Activated CD8-positive, alpha-beta T cell treated with anti-CD3 and anti-CD28 coated beads for 36 hours (primary cell): ENCODE data around the gene EMC9. TPM values are rescaled to one million over a fixed set of nuclear protein-coding genes. Genes with fewer than 3 reads are reported as not detected.

Experiments used
- ATAC-seq: fragments of 200-7000 bp; cut with Tn5 transposase; one replicate; pipeline ENCODE4 v1.10.0; 2021; ENCODE audit warnings: mild to moderate bottlenecking, moderate library complexity
- CTCF ChIA-PET: fragments of 350-600 bp; sonication (Branson Sonifier 250); formaldehyde crosslinking; loops from one replicate; lab custom pipeline; 2021; ENCODE audit warnings: antibody characterized with exemption; lab: Charles Lee
- POLR2A ChIA-PET: fragments of 350-600 bp; sonication (Branson Sonifier 250); formaldehyde crosslinking; loops from one replicate; lab custom pipeline; 2021; ENCODE audit warnings: antibody characterized with exemption; lab: Charles Lee
- DNase-seq: peaks from one replicate; pipeline ENCODE4 v3.0.0-alpha.2; 2020
- H3K27ac Mint-ChIP-seq: one replicate; pipeline ENCODE4 v1.8.0; 2021; ENCODE audit warnings: mild to moderate bottlenecking, mixed read lengths
- H3K27me3 Mint-ChIP-seq: one replicate; pipeline ENCODE4 v1.8.0; 2021; ENCODE audit warnings: mixed read lengths
- H3K36me3 Mint-ChIP-seq: one replicate; pipeline ENCODE4 v1.8.0; 2021; ENCODE audit warnings: low read depth, mixed read lengths
- H3K4me1 Mint-ChIP-seq: one replicate; pipeline ENCODE4 v1.8.0; 2021; ENCODE audit warnings: low read depth, mixed read lengths
- H3K4me3 Mint-ChIP-seq: one replicate; pipeline ENCODE4 v1.8.0; 2021; ENCODE audit warnings: mild to moderate bottlenecking, moderate library complexity, mixed read lengths
- H3K9me3 Mint-ChIP-seq: one replicate; pipeline ENCODE4 v1.8.0; 2021; ENCODE audit warnings: mixed read lengths
- CTCF ChIP-seq: fragments of 200-600 bp; IDR thresholded peaks from one replicate; pipeline ENCODE4 v1.8.0; 2022; ENCODE audit warnings: antibody characterized with exemption, mild to moderate bottlenecking
- intact Hi-C: fragments of 100-400 bp; cut with micrococcal nuclease; formaldehyde crosslinking; loops from one replicate; pipeline ENCODE4 v1.10.0; 2022
- total RNA-seq, 2 experiments: library from RNA; stranded (reverse); gene quantifications; one replicate each; pipeline ENCODE4 v1.2.3, GENCODE V29; 2021

The EMC9 gene
- total RNA-seq, 2 experiments from 2014 or later = 39.0 to 39.9 TPM

DNA sequence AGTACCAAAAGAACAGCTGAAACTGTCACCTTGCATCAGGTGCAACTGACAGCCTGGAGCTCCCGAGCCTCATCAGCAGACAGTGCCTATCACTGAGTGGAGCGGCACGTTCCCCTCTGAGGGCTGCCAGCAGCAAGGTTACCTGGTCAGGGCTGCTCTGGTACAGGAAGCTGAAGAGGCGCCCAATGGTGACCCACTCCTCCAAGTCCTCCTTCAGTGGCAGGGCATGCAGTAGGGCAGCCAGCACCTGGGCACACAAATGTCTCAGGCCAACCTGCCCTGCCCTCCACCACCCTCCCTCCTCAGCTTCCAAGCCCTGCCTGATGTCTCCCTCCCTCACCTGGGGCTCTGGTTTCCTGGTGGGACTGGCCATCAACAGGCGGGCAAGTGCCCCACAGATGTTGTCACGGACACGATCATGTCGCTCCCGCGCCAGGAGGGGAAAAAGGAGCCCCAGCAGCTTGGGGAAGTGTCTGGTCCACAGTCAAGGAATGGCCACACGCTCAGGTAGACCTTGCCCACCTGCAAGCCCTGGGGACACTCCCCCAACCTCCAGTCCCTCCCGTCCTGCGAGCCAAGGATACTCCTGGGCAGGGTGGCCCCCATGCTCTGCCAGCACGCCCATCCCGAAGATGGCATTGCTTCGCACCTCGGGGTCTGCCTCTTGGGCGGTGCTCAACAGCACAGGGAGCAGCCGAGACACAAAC, 40.1 kb upstream of the EMC9 start:
- H3K27me3 Mint-ChIP-seq = no peaks in the 10 kb centered on the region
- no peaks in the 10 kb centered on the region for H3K9me3 Mint-ChIP-seq
- H3K4me1 Mint-ChIP-seq = peaks cover 6% of the 10 kb centered on the region
- intact Hi-C loops = no loop called here
- H3K27ac Mint-ChIP-seq = no peak overlapping the region
- no peak overlapping the region for H3K4me3 Mint-ChIP-seq
- no peak for ATAC-seq
- no peak for TF ChIP-seq CTCF
- H3K36me3 Mint-ChIP-seq = peaks cover 21% of the 10 kb centered on the region
- ChIA-PET CTCF (interaction anchor here (1.1 kb wide), 1 partner anchor 125 kb away, joined by 4 read pairs; no protein-coding TSS in a partner anchor), POLR2A (interaction anchor here (0.8 to 13.4 kb wide), 7 partner anchors 10 to 52 kb away, joined by 3 to 163 read pairs (median 4); partner anchors contain the start of genes IRF9, PSME1, REC8 and TM9SF1)
- DNase-seq = no peak

DNA sequence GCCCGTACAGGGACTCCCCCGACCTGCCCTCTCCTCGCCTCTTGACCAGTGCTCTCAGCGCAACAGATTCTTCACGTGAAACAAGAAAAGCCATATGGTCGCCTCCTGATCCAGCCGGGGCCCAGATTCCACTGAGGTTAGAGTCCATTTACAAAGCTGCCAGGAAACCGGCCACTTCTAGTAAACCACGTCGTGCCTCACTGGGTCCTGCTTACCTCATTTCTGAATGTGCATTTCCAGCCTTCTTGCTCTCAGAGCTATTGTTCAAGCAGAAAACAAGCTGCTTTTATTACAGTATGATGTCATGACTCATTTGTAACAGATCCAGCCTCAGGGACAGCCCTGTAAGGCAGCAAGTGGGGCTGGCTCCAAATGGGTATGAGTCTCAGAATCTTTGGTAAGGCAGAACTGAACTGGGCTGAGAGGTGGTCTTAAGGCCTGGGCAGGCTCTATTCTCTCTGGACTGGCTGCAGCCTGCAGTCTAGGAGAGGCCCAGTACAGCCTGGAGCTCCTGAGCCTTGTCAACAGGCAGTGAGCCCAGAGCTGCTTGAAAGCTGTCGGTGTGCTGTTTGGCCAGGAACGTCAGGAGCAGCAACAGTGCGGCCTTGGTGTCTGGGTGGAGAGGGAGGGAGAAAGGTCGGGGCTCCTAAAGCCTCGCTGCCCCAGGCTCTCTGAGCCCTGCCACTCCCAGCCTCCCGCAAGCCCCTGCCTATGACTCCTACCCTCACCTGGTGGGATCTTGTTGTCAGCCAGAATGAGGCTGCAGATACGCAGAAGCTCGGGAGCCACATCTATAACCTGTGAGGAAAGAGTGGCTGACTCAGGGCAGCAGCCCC, 38.8 kb upstream of the EMC9 start:
- H3K4me1 Mint-ChIP-seq = peaks cover 2% of the 10 kb centered on the region
- ATAC-seq = no peak

DNA sequence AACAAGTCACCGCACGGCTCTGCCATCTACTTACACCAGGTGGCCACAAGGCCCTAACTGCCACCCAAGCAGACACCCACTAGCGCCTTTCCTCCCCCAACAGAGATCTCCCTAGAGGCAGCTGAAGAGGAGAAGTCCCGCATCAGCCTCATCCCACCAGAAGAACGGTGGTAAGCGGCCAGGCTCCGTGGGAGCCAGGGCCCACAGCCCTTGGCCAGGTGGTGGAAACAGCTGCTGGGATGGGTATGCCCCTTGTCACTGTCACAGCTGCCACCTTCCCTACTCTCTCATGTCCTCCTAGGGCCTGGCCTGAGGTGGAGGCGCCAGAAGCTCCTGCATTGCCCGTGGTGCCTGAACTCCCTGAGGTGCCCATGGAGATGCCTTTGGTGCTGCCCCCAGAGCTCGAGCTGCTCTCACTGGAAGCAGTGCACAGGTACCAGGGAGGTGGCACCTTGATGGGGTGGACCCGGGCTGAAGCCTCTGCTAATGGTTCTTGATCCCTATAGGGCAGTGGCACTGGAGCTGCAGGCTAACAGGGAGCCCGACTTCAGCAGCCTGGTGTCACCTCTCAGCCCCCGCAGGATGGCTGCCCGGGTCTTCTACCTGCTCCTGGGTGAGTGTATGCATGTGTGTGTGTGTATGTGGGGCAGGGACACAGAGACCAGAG, 38.0 kb upstream of the EMC9 start:
- Mint-ChIP-seq H3K27me3 (no peaks in the 10 kb centered on the region), H3K4me1 (peaks cover 2% of the 10 kb centered on the region), H3K4me3 (no peak overlapping the region), H3K9me3 (no peaks in the 10 kb centered on the region), H3K27ac (no peak overlapping the region), H3K36me3 (peaks cover 17% of the 10 kb centered on the region)
- TF ChIP-seq CTCF = no peak
- CTCF ChIA-PET = interaction anchor here (2.7 kb wide), 1 partner anchor 18 kb away, joined by 13 read pairs; the partner anchor contains the start of gene IRF9
- ATAC-seq (no peak), DNase-seq (no peak)
- intact Hi-C loops = no loop called here
- POLR2A ChIA-PET = interaction anchor here (0.6 to 13.4 kb wide), 8 partner anchors 8 to 34 kb away, joined by 3 to 163 read pairs (median 24); partner anchors contain the start of genes CHMP4A, IPO4, IRF9 and PSME2

More for the DNA sequence above, 38.8 kb upstream of the EMC9 start:
- ChIA-PET POLR2A (interaction anchor here (0.6 to 13.4 kb wide), 10 partner anchors 8 to 53 kb away, joined by 3 to 163 read pairs (median 12); partner anchors contain the start of genes CHMP4A, IPO4, IRF9 and PSME1), CTCF (interaction anchor here (1.1 to 2.7 kb wide), 2 partner anchors 19 to 126 kb away, joined by 4 to 13 read pairs; partner anchors contain the start of gene IRF9)
- intact Hi-C loops = no loop called here
- H3K4me3 Mint-ChIP-seq = no peak overlapping the region
- DNase-seq = no peak
- no peaks in the 10 kb centered on the region for H3K27me3 Mint-ChIP-seq
- no peaks in the 10 kb centered on the region for H3K9me3 Mint-ChIP-seq
- H3K27ac Mint-ChIP-seq = peak overlapping the region; percentile 5
- TF ChIP-seq CTCF = no peak
- H3K36me3 Mint-ChIP-seq = peaks cover 21% of the 10 kb centered on the region

- CTCF ChIA-PET = interaction anchor here (2.7 kb wide), 1 partner anchor 17 kb away, joined by 13 read pairs; the partner anchor contains the start of gene IRF9
- H3K27me3 Mint-ChIP-seq = no peaks in the 10 kb centered on the region
- H3K4me3 Mint-ChIP-seq = no peak overlapping the region
- no peak for TF ChIP-seq CTCF
- intact Hi-C loops = no loop called here
- POLR2A ChIA-PET = interaction anchor here (1.9 to 13.4 kb wide), 6 partner anchors 7 to 33 kb away, joined by 6 to 163 read pairs (median 34); partner anchors contain the start of genes IPO4, IRF9, PSME2 and REC8
- no peak for DNase-seq
- no peak for ATAC-seq
- no peaks in the 10 kb centered on the region for H3K9me3 Mint-ChIP-seq
- peaks cover 16% of the 10 kb centered on the region for H3K36me3 Mint-ChIP-seq
- H3K4me1 Mint-ChIP-seq = peaks cover 2% of the 10 kb centered on the region
- no peak overlapping the region for H3K27ac Mint-ChIP-seq
These were observed 37.2 kb upstream of the EMC9 start for GRCh38 chr14:24178399-24179178.
